Measurements from ENCODE around the gene DCC.

The DCC gene

DNA sequence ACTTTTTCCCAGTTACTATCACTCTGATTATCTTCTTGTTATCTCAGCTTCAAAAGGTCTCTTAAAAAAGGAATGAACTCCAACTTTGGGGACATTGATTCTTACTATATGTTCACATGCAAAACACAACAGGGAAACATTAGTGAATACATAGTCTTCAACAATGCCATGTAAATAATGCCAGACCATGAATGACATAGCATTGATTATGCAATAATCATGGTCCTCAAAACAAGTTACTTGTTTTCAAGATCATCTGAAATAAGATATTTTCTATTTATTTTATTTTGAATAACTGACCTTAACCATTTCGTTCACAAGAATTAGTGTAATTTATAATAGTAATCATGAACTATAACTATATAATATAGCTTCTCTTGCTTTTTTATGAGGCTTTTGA is 982.2 kb downstream of the DCC start:
- no peak for DNase-seq (ENCODE audit: low read depth, low spot score)
- TF ChIP-seq, protein P1, sequence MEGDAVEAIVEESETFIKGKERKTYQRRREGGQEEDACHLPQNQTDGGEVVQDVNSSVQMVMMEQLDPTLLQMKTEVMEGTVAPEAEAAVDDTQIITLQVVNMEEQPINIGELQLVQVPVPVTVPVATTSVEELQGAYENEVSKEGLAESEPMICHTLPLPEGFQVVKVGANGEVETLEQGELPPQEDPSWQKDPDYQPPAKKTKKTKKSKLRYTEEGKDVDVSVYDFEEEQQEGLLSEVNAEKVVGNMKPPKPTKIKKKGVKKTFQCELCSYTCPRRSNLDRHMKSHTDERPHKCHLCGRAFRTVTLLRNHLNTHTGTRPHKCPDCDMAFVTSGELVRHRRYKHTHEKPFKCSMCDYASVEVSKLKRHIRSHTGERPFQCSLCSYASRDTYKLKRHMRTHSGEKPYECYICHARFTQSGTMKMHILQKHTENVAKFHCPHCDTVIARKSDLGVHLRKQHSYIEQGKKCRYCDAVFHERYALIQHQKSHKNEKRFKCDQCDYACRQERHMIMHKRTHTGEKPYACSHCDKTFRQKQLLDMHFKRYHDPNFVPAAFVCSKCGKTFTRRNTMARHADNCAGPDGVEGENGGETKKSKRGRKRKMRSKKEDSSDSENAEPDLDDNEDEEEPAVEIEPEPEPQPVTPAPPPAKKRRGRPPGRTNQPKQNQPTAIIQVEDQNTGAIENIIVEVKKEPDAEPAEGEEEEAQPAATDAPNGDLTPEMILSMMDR (IDR thresholded peaks at IDR 0.05; ENCODE audit: low read depth, low read length), result no peak
- in situ Hi-C loops (cut with HindIII; ENCODE audit: low sequenced_read_pairs), result no loop called here

DNA sequence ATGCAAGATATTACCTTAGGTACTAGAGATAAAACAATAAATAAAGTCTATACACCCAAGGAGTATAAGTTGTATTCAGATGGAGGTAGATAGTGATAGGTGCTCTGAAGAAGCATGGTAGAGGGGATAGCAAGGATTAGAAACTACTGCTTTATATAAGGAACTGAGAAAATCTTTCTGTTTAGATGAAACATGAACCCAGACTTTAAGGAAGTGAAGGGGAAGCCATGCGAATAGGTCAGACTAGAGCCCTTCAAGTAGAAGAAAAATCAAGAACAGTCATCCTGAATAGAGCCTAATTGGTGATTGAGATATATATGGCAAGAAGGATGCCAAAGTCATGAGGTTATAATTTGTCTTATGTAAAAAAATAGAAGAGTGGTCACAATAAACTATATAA is 984.4 kb downstream of the DCC start:
- in situ Hi-C loops (cut with HindIII; ENCODE audit: low sequenced_read_pairs), result no loop called here
- no peak for DNase-seq (ENCODE audit: low read depth, low spot score)
- TF ChIP-seq, protein P1 (IDR thresholded peaks at IDR 0.05; ENCODE audit: low read depth, low read length), result no peak
- H3K4me3 ChIP-seq (ENCODE audit: low read depth, low read length), result no peak overlapping the region

More for the DNA sequence above, 982.2 kb downstream of the DCC start:
- no peak overlapping the region for H3K4me3 ChIP-seq (ENCODE audit: low read depth, low read length)

DNA sequence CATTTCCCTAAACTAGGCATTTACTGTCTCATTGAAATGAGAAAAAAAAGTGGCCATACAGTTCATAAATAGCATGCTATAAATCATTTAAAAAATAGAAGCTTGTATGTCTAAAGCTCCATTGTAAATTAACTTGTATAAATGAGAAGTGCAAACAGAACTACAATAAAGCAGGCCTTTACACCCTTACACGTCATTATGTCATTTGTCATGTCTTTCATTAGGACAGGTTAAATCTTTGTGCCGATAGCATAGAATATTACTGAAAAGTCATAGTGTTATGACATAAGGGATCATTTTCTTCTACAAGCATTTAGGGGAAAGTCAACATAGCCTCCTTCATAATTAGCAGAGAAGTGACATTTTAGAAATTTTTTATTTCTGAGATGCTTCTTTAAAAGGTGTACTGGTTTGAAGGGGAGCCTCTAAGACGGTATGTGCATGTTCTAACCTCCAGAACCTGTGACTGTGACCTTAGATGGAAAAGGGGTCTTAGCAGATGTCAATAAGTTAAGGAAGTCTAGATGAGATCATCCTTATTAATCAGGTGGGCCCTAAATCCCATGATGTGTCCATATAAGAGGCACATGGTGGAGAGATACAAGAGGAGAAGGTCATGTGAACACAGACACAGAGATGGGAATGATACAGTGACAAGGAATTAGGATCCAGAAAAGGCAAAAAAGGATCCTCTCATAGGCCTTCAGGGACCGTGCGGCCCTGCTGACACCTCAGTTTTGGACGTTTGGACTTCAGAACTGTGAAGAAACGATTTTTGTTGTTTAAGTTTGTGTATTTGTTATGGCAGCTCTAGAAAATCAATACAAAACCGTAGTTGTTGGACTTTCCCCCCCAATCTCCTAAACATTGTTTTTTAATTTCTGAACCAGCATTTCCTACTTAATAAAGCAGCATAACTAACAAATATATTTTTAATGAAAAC is 1020.8 kb downstream of the DCC start:
- DNase-seq (ENCODE audit: low read depth, low spot score), result no peak
- in situ Hi-C loops (cut with HindIII; ENCODE audit: low sequenced_read_pairs), result no loop called here
- no peak overlapping the region for H3K4me3 ChIP-seq (ENCODE audit: low read depth, low read length)
- TF ChIP-seq, protein P1 (IDR thresholded peaks at IDR 0.05; ENCODE audit: low read depth, low read length), result no peak

DNA sequence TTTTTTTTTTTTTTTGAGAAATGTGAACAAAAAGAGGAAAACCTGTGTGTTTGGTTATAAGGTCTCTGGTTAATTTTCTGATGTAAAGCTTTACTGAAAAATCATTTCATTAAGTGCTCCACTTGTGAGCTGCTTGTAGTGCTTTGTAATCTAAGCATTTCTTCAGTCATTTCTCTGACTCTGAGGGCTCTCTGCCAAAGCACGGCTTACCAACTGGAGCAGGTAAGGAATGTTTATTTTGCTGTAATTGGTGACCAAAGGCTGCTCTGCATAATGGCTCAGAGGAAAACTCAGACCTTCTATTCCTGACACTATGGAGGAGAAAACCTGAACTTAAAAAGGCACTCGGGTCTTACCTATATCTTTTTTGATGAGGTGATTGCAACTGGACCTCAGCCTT is 1035.6 kb downstream of the DCC start:
- TF ChIP-seq, protein P1 (IDR thresholded peaks at IDR 0.05; ENCODE audit: low read depth, low read length), result no peak
- no peak overlapping the region for H3K4me3 ChIP-seq (ENCODE audit: low read depth, low read length)
- no peak for DNase-seq (ENCODE audit: low read depth, low spot score)
- in situ Hi-C loops (cut with HindIII; ENCODE audit: low sequenced_read_pairs), result no loop called here

DNA sequence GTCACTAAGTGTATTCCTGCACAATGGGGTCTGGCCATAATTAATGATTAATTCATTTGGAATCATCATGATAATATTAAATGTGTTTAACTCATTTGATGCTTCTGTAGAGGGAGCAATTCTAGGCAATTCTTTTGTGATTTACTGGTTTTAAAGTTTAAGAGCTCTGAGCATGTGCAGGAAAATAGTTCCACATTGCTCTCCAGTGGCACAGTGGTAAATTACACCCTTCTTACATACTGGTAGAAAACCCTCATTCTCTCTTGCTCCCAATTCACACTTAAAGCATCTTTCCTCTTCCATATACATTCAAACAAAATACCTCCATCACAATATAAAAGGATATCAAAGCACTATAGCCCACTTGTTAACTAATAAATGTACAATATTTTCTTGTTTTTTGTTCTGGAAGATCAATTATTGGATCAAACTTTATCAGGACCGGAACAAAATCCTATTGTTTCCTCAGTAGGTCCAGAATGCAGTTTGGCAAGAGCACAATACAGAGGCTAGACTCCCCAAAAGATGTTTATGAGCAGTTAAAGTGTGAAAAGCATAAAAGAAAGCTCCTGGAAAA is 1040.2 kb downstream of the DCC start:
- TF ChIP-seq, protein P1 (IDR thresholded peaks at IDR 0.05; ENCODE audit: low read depth, low read length), result peak; percentile 53
- peak; percentile 64 for DNase-seq (ENCODE audit: low read depth, low spot score)
- no peak overlapping the region for H3K4me3 ChIP-seq (ENCODE audit: low read depth, low read length)
- in situ Hi-C loops (cut with HindIII; ENCODE audit: low sequenced_read_pairs), result no loop called here

DNA sequence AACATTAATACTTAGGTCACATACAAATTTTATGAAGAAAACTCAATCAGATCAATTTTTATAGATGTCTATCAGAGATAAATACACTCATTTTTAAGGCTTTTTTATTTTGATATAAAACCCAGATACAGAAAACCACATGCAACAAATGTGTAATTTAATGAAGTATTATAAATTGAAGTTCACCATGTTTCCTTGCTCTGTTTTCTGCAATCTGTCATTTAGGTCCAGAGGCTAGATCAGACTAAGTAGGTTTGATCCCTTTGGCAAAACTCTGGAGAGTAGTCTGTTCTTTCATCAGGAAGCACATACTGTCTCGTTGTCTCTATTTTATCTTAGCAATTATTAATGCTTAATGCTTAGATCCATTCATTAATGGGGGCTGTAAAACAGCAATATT is 1042.9 kb downstream of the DCC start:
- no peak overlapping the region for H3K4me3 ChIP-seq (ENCODE audit: low read depth, low read length)
- in situ Hi-C loops (cut with HindIII; ENCODE audit: low sequenced_read_pairs), result no loop called here
- TF ChIP-seq, protein P1 (IDR thresholded peaks at IDR 0.05; ENCODE audit: low read depth, low read length), result no peak
- no peak for DNase-seq (ENCODE audit: low read depth, low spot score)
